Natural killer cell treated with Interleukin-12 subunit alpha and Interleukin-12 subunit beta and Interleukin-15 and Interleukin-18, amount 100 ng/mL, for 72 hours (primary cell): ENCODE measurements around the gene ANGPTL1. TPM values are rescaled to one million over a fixed set of nuclear protein-coding genes. Genes with fewer than 3 reads are reported as not detected.

Experiments
- ATAC-seq, 2 donors: fragments of 150-1000 bp; cut with Tn5 transposase in 1 of 2; sonication (Bioruptor Pico), chemical (Tn5 transposase) in 1 of 2; 2 replicates each; pipeline ENCODE4 v1.10.0; 2021
- DNase-seq: peaks from one replicate; pipeline ENCODE4 v3.0.0; 2022; ENCODE audit warnings: low spot score
- H3K27ac Mint-ChIP-seq, 2 donors: 1 replicate in 1 of 2; 2 replicates in 1 of 2; pipeline ENCODE4 v1.8.0; 2022; ENCODE audit warnings: mixed read lengths in 2 of 2, mild to moderate bottlenecking in 1 of 2, moderate library complexity in 1 of 2
- H3K27me3 Mint-ChIP-seq, 2 donors: 1 replicate in 1 of 2; 2 replicates in 1 of 2; pipeline ENCODE4 v1.8.0; 2022; ENCODE audit warnings: mixed read lengths in 2 of 2
- H3K36me3 Mint-ChIP-seq: one replicate; pipeline ENCODE4 v1.8.0; 2022; ENCODE audit warnings: mixed read lengths
- H3K4me1 Mint-ChIP-seq, 2 donors: 1 replicate in 1 of 2; 2 replicates in 1 of 2; pipeline ENCODE4 v1.8.0; 2022; ENCODE audit warnings: low read depth in 2 of 2, mixed read lengths in 2 of 2, mild to moderate bottlenecking in 1 of 2
- H3K4me3 Mint-ChIP-seq: one replicate; pipeline ENCODE4 v1.8.0; 2022; ENCODE audit warnings: mixed read lengths
- H3K9me3 Mint-ChIP-seq: 2 replicates; pipeline ENCODE4 v1.8.0; 2022; ENCODE audit warnings: mixed read lengths
- total RNA-seq, 2 donors: library from RNA; stranded (reverse); gene quantifications; one replicate each; pipeline ENCODE4 v1.2.3, GENCODE V29; 2022

Gene ANGPTL1
- total RNA-seq, 2 donors from 2014 or later = not detected

- ATAC-seq (no peak), DNase-seq (no peak)
- Mint-ChIP-seq H3K27ac (no peak overlapping the region), H3K4me3 (no peak overlapping the region), H3K4me1 (no peaks in the 10 kb centered on the region), H3K9me3 (no peaks in the 10 kb centered on the region), H3K36me3 (no peaks in the 10 kb centered on the region), H3K27me3 (no peaks in the 10 kb centered on the region)
Measured at GRCh38 chr1:178881950-178882349, 11.1 kb upstream of the ANGPTL1 start.

- Mint-ChIP-seq H3K27me3 (no peaks in the 10 kb centered on the region), H3K9me3 (no peaks in the 10 kb centered on the region), H3K4me1 (no peaks in the 10 kb centered on the region), H3K36me3 (no peaks in the 10 kb centered on the region), H3K27ac (no peak overlapping the region), H3K4me3 (no peak overlapping the region)
- DNase-seq (no peak), ATAC-seq (no peak)
Measured at GRCh38 chr1:178877896-178878295, 7.0 kb upstream of the ANGPTL1 start.

GRCh38 chr1:178875936-178876335 is 5.1 kb upstream of the ANGPTL1 start:
- Mint-ChIP-seq H3K36me3 (no peaks in the 10 kb centered on the region), H3K4me1 (peaks cover 0 to 2% of the 10 kb centered on the region in 2 donors), H3K27me3 (no peaks in the 10 kb centered on the region), H3K27ac (no peak overlapping the region), H3K9me3 (no peaks in the 10 kb centered on the region), H3K4me3 (no peak overlapping the region)
- no peak for ATAC-seq
- DNase-seq = no peak

- Mint-ChIP-seq H3K4me3 (no peak overlapping the region), H3K36me3 (no peaks in the 10 kb centered on the region), H3K4me1 (peaks cover 0 to 2% of the 10 kb centered on the region in 2 donors), H3K27me3 (no peaks in the 10 kb centered on the region), H3K27ac (no peak overlapping the region), H3K9me3 (no peaks in the 10 kb centered on the region)
- ATAC-seq (no peak), DNase-seq (no peak)
Measured at GRCh38 chr1:178874966-178875365, 4.1 kb upstream of the ANGPTL1 start.

GRCh38 chr1:178871551-178872320 is 859 bp upstream of the ANGPTL1 start:
- no peaks in the 10 kb centered on the region for H3K9me3 Mint-ChIP-seq
- no peak overlapping the region for H3K4me3 Mint-ChIP-seq
- H3K27ac Mint-ChIP-seq = no peak overlapping the region
- ATAC-seq (no peak), DNase-seq (no peak)
- no peaks in the 10 kb centered on the region for H3K36me3 Mint-ChIP-seq
- H3K27me3 Mint-ChIP-seq = no peaks in the 10 kb centered on the region
- H3K4me1 Mint-ChIP-seq = peaks cover 5 to 6% of the 10 kb centered on the region in 2 donors

DNA sequence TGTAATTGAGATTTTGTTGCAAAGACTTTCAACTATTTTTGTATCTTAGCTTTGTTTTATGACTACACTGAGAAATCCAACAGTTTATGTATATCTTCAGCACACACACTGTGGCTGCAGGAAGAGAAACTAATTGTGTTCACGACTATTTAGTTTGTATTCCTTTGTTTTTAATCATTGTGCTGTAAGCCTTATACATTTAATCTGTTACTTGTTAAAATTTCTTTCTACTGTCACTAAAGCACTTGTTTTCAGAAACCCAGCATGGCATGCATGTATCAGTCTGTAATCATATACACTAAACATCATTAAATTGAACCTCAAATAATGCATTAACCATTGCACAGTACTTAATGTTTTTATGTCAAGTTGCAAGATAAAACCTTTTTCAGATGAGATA is 656 bp downstream of the ANGPTL1 start:
- Mint-ChIP-seq H3K27me3 (no peaks in the 10 kb centered on the region), H3K27ac (no peak overlapping the region), H3K4me1 (peaks cover 5 to 6% of the 10 kb centered on the region in 2 donors), H3K4me3 (no peak overlapping the region), H3K9me3 (no peaks in the 10 kb centered on the region), H3K36me3 (no peaks in the 10 kb centered on the region)
- no peak for DNase-seq
- ATAC-seq = no peak

- Mint-ChIP-seq H3K36me3 (no peaks in the 10 kb centered on the region), H3K4me3 (no peak overlapping the region), H3K27me3 (no peaks in the 10 kb centered on the region), H3K27ac (no peak overlapping the region), H3K9me3 (no peaks in the 10 kb centered on the region), H3K4me1 (peaks cover 5 to 6% of the 10 kb centered on the region in 2 donors)
- DNase-seq (no peak), ATAC-seq (no peak)
Measured at GRCh38 chr1:178869119-178869697, 1.7 kb downstream of the ANGPTL1 start.

GRCh38 chr1:178868706-178869105 is 2.2 kb downstream of the ANGPTL1 start:
- no peaks in the 10 kb centered on the region for H3K27me3 Mint-ChIP-seq

DNA sequence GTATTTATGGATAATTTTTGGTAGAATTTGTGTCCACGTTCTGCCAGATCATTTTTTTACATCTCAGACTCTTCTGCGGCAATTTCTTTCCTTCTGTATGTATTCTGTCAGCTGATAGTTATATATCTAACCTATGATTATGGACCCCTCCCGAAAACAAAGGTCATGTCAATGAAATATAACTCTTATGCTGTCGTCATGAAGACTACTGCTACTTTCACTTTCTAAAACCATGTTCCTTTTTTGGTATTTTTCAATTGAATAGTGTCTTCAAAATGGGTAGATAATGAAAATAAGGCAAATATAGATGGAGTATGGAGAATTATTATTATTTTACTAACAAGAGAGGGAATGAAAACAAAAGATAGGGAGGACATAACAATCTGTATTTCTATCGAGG is 3.2 kb downstream of the ANGPTL1 start:
- Mint-ChIP-seq H3K27me3 (no peaks in the 10 kb centered on the region), H3K9me3 (no peaks in the 10 kb centered on the region), H3K4me3 (peak overlapping the region; percentile 34), H3K36me3 (no peaks in the 10 kb centered on the region), H3K27ac (no peak overlapping the region), H3K4me1 (peaks cover 5% of the 10 kb centered on the region in 2 donors)
- ATAC-seq = no peak
- DNase-seq = no peak

More at GRCh38 chr1:178868706-178869105, 2.2 kb downstream of the ANGPTL1 start:
- no peaks in the 10 kb centered on the region for H3K9me3 Mint-ChIP-seq
- no peaks in the 10 kb centered on the region for H3K36me3 Mint-ChIP-seq
- no peak overlapping the region for H3K27ac Mint-ChIP-seq
- no peak overlapping the region for H3K4me3 Mint-ChIP-seq
- no peak for DNase-seq
- peaks cover 5 to 6% of the 10 kb centered on the region in 2 donors for H3K4me1 Mint-ChIP-seq
- ATAC-seq = no peak

DNA sequence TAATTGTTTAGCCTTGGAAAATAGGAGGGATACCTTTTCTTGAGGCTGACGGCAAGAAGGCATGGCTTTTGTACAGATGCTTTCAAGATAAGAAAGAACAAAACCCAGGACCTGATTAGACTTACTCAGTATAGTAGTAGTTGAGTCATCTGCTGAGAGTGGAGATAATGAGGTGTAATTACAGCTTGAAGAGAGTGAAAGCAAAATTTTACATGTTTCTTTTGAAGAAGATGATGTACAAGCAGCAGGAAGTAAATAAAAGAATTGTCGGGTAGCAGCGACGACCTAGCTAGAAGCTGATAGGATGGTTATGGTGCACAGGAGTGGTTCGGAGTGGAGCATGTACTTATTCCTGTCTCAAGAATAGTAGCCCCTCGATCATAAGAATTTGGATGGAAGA is 6.6 kb downstream of the ANGPTL1 start:
- H3K27me3 Mint-ChIP-seq = no peaks in the 10 kb centered on the region
- DNase-seq (no peak), ATAC-seq (no peak)
- no peaks in the 10 kb centered on the region for H3K9me3 Mint-ChIP-seq
- H3K36me3 Mint-ChIP-seq = no peaks in the 10 kb centered on the region
- peaks cover 4 to 5% of the 10 kb centered on the region in 2 donors for H3K4me1 Mint-ChIP-seq
- no peak overlapping the region for H3K27ac Mint-ChIP-seq
- no peak overlapping the region for H3K4me3 Mint-ChIP-seq

- Mint-ChIP-seq H3K4me3 (no peak overlapping the region), H3K27ac (no peak overlapping the region), H3K36me3 (no peaks in the 10 kb centered on the region), H3K27me3 (no peaks in the 10 kb centered on the region), H3K4me1 (peaks cover 4 to 5% of the 10 kb centered on the region in 2 donors), H3K9me3 (no peaks in the 10 kb centered on the region)
- ATAC-seq = no peak
- DNase-seq = no peak
Measured at GRCh38 chr1:178862864-178863263, 8.0 kb downstream of the ANGPTL1 start.

DNA sequence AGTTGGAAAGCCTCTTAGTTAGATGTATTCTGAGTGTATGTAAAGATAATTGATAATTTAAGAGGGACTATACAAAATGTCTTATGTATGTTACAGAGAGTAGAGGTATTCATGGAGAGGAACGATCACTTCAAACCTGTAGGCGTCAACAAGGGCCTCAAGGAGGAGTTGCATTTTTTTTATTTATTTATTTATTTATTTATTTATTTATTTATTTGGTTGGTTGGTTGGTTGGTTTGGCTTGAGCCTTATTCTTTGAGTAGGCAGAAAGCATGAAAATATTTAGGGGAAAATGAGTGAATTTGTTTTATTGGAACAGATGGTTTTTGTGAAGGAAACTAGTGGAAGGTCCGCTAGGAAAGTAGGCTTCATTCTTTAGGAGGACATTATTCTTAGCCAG is 8.5 kb downstream of the ANGPTL1 start:
- no peak overlapping the region for H3K4me3 Mint-ChIP-seq
- no peaks in the 10 kb centered on the region for H3K9me3 Mint-ChIP-seq

GRCh38 chr1:178857126-178857525 is 13.8 kb downstream of the ANGPTL1 start:
- no peaks in the 10 kb centered on the region for H3K36me3 Mint-ChIP-seq
- no peak for DNase-seq
- H3K4me1 Mint-ChIP-seq = no peaks in the 10 kb centered on the region
- no peak overlapping the region for H3K27ac Mint-ChIP-seq
- no peak for ATAC-seq
- no peaks in the 10 kb centered on the region for H3K9me3 Mint-ChIP-seq
- H3K4me3 Mint-ChIP-seq = no peak overlapping the region
- no peaks in the 10 kb centered on the region for H3K27me3 Mint-ChIP-seq

More for the DNA sequence above, 8.5 kb downstream of the ANGPTL1 start:
- peaks cover 0 to under 1% of the 10 kb centered on the region in 2 donors for H3K4me1 Mint-ChIP-seq
- H3K27ac Mint-ChIP-seq = no peak overlapping the region
- ATAC-seq = no peak
- DNase-seq = no peak
- no peaks in the 10 kb centered on the region for H3K27me3 Mint-ChIP-seq
- no peaks in the 10 kb centered on the region for H3K36me3 Mint-ChIP-seq

DNA sequence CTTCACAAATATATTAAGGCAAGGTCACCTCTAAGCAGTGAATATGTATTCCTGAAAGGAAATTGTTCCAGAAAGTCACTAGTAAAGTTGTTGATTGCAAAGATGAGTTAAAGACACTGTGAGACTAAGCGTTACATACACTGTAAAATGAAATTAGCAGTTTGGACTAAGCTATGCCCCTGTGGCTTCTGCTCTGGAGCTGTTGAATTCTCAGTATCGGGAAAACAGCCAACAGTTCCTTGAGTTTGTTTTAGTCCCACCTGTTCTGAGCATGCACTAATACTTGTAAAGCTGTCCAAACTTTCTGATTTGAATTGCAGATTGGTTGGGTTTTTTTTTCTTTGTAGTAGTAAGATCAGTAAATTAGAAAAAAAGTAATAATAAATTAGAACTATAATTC is 21.0 kb downstream of the ANGPTL1 start:
- H3K27me3 Mint-ChIP-seq = no peaks in the 10 kb centered on the region
- H3K4me3 Mint-ChIP-seq = no peak overlapping the region
- DNase-seq (no peak), ATAC-seq (no peak)
- H3K27ac Mint-ChIP-seq = no peak overlapping the region
- no peaks in the 10 kb centered on the region for H3K36me3 Mint-ChIP-seq
- H3K4me1 Mint-ChIP-seq = no peaks in the 10 kb centered on the region
- H3K9me3 Mint-ChIP-seq = no peaks in the 10 kb centered on the region
